GM23338 (cell line): ENCODE measurements around the gene CD48. TPM values are rescaled to one million over a fixed set of nuclear protein-coding genes. Genes with fewer than 3 reads are reported as not detected.

ENCODE experiments used
- polyA plus RNA-seq: library from polyadenylated mRNA; unstranded; fragments of >200 nt; fragmentation: Nextera tagmentation; extraction: Ambion mirVana; gene quantifications from 2 replicates; pipeline ENCODE4 v1.2.1, GENCODE V29; 2016
- total RNA-seq: library from RNA; depleted of rRNA; stranded (reverse); fragments of >200 nt; shearing (Covaris generic); gene quantifications from 2 replicates; pipeline ENCODE4 v1.2.3, GENCODE V29; 2014; rRNA removed

The CD48 gene
- total and polyA plus RNA-seq, 2 experiments from 2014 or later, result 0.34 to 0.45 TPM

Other genes starting within 250 kb of the CD48 start
- not detected in 2 replicates for gene SLAMF6, start 188.6 kb downstream of the CD48 start, total RNA-seq
- gene SLAMF6, start 188.6 kb downstream of the CD48 start, polyA plus RNA-seq, result not detected in 2 replicates
- under 0.01 TPM in 1 of 2 replicates, not detected in the other for gene CD84, start 132.3 kb downstream of the CD48 start, total RNA-seq
- gene CD84, start 132.3 kb downstream of the CD48 start, polyA plus RNA-seq, result not detected in 2 replicates
- gene SLAMF1, start 64.8 kb downstream of the CD48 start, total RNA-seq, result not detected in 2 replicates
- not detected in 2 replicates for gene SLAMF1, start 64.8 kb downstream of the CD48 start, polyA plus RNA-seq
- not detected in 2 replicates for gene SLAMF7, start 27.4 kb upstream of the CD48 start, total RNA-seq
- gene SLAMF7, start 27.4 kb upstream of the CD48 start, polyA plus RNA-seq, result 0.11 and 0.14 TPM in 2 replicates
- gene LY9, start 84.4 kb upstream of the CD48 start, total RNA-seq, result not detected in 2 replicates
- gene LY9, start 84.4 kb upstream of the CD48 start, polyA plus RNA-seq, result not detected in 2 replicates
- gene CD244, start 151.1 kb upstream of the CD48 start, total RNA-seq, result not detected in 2 replicates
- gene CD244, start 151.1 kb upstream of the CD48 start, polyA plus RNA-seq, result not detected in 2 replicates
- not detected in 2 replicates for gene ITLN1, start 173.4 kb upstream of the CD48 start, total RNA-seq
- gene ITLN1, start 173.4 kb upstream of the CD48 start, polyA plus RNA-seq, result not detected in 2 replicates
- 7.0 and 12.8 TPM in 2 replicates for gene ITLN2, start 243.0 kb upstream of the CD48 start, total RNA-seq
- 7.2 and 8.0 TPM in 2 replicates for gene ITLN2, start 243.0 kb upstream of the CD48 start, polyA plus RNA-seq